ENCODE measurements around the gene RAP1GAP2. TPM values are rescaled to one million over a fixed set of nuclear protein-coding genes. Genes with fewer than 3 reads are reported as not detected.

The RAP1GAP2 gene
- total and polyA plus RNA-seq, 2 experiments from 2014 or later: 0.74 to 3.8 TPM

- H3K79me2 ChIP-seq (ENCODE audit: insufficient read depth): no peaks in the 10 kb centered on the region
Observed at GRCh38 chr17:2869604-2870003, 73.4 kb downstream of the RAP1GAP2 start.

GRCh38 chr17:2871205-2871604 lies 75.0 kb downstream of the RAP1GAP2 start:
- H3K4me2 ChIP-seq (ENCODE audit: unreplicated experiment): no peak overlapping the region
- H3K79me2 ChIP-seq (ENCODE audit: insufficient read depth): no peaks in the 10 kb centered on the region
- H3K9me2 ChIP-seq (ENCODE audit: insufficient read depth): no peaks in the 10 kb centered on the region
- no peak overlapping the region for H2AFZ ChIP-seq
- no peaks in the 10 kb centered on the region for H3K27me3 ChIP-seq (replicated peaks; ENCODE audit: insufficient read depth)
- H3K9me3 ChIP-seq (ENCODE audit: low read depth): no peaks in the 10 kb centered on the region
- no peaks in the 10 kb centered on the region for H4K20me1 ChIP-seq (ENCODE audit: insufficient read depth)
- no peaks in the 10 kb centered on the region for H3K36me3 ChIP-seq (ENCODE audit: low read depth)
- no peak overlapping the region for H3K4me3 ChIP-seq
- 59 to 68% methylated on average over 6 to 7 of the region's 7 CpGs for WGBS, 2 experiments (ENCODE audit: low coverage in 1 of 2, low lambda C conversion rate in 2 of 2, missing lambda C conversion rate in 2 of 2)
- DNase-seq: no peak
- no peak overlapping the region for H3K27ac ChIP-seq
- no peak overlapping the region for H3K9ac ChIP-seq
- in situ Hi-C loops (cut with MboI): no loop called here
- peaks cover 15% of the 10 kb centered on the region for H3K4me1 ChIP-seq (ENCODE audit: insufficient read depth)
- no peak for TF ChIP-seq EZH2 (IDR thresholded peaks at IDR 0.05; ENCODE audit: insufficient read depth, poor library complexity, severe bottlenecking)
- no peak for TF ChIP-seq EZH2phosphoT487 (IDR thresholded peaks at IDR 0.05; ENCODE audit: insufficient read depth, low read depth)
- no peaks in the 10 kb centered on the region; the same call in 1 of the 2 replicates for H3F3A ChIP-seq (ENCODE audit: insufficient read depth)

More at GRCh38 chr17:2869604-2870003, 73.4 kb downstream of the RAP1GAP2 start:
- Histone ChIP-seq H3K9me3 (ENCODE audit: low read depth) (no peaks in the 10 kb centered on the region), H3K9me2 (ENCODE audit: insufficient read depth) (no peaks in the 10 kb centered on the region), H3K9ac (no peak overlapping the region), H3K27me3 (replicated peaks; ENCODE audit: insufficient read depth) (no peaks in the 10 kb centered on the region), H3K4me1 (ENCODE audit: insufficient read depth) (peaks cover 15% of the 10 kb centered on the region), H3K4me2 (ENCODE audit: unreplicated experiment) (no peak overlapping the region), H2AFZ (no peak overlapping the region), H3F3A (ENCODE audit: insufficient read depth) (no peaks in the 10 kb centered on the region; the same call in 1 of the 2 replicates), H3K36me3 (ENCODE audit: low read depth) (no peaks in the 10 kb centered on the region), H4K20me1 (ENCODE audit: insufficient read depth) (no peaks in the 10 kb centered on the region), H3K4me3 (no peak overlapping the region), H3K27ac (no peak overlapping the region)
- 82 to 88% methylated on average over 12 to 13 of the region's 13 CpGs for WGBS, 2 experiments (ENCODE audit: low coverage in 1 of 2, low lambda C conversion rate in 2 of 2, missing lambda C conversion rate in 2 of 2)
- TF ChIP-seq EZH2 (IDR thresholded peaks at IDR 0.05; ENCODE audit: insufficient read depth, poor library complexity, severe bottlenecking): no peak
- in situ Hi-C loops (cut with MboI): no loop called here
- no peak for DNase-seq

GRCh38 chr17:2871720-2872119 lies 75.5 kb downstream of the RAP1GAP2 start:
- H3K36me3 ChIP-seq (ENCODE audit: low read depth): no peaks in the 10 kb centered on the region
- no peaks in the 10 kb centered on the region for H3K9me2 ChIP-seq (ENCODE audit: insufficient read depth)
- H3K4me3 ChIP-seq: no peak overlapping the region
- no peaks in the 10 kb centered on the region for H3K79me2 ChIP-seq (ENCODE audit: insufficient read depth)
- in situ Hi-C loops (cut with MboI): no loop called here
- no peaks in the 10 kb centered on the region for H3K27me3 ChIP-seq (replicated peaks; ENCODE audit: insufficient read depth)
- no peak overlapping the region for H2AFZ ChIP-seq
- peaks cover 15% of the 10 kb centered on the region for H3K4me1 ChIP-seq (ENCODE audit: insufficient read depth)
- WGBS, 2 experiments (ENCODE audit: low coverage in 1 of 2, low lambda C conversion rate in 2 of 2, missing lambda C conversion rate in 2 of 2): 76 to 81% methylated on average over 9 of the region's 9 CpGs
- H3K9ac ChIP-seq: no peak overlapping the region
- H3K9me3 ChIP-seq (ENCODE audit: low read depth): no peaks in the 10 kb centered on the region
- no peak overlapping the region for H3K27ac ChIP-seq
- no peaks in the 10 kb centered on the region for H4K20me1 ChIP-seq (ENCODE audit: insufficient read depth)
- no peak for DNase-seq
- H3F3A ChIP-seq (ENCODE audit: insufficient read depth): no peaks in the 10 kb centered on the region; the same call in 1 of the 2 replicates
- no peak overlapping the region for H3K4me2 ChIP-seq (ENCODE audit: unreplicated experiment)
- no peak for TF ChIP-seq EZH2 (IDR thresholded peaks at IDR 0.05; ENCODE audit: insufficient read depth, poor library complexity, severe bottlenecking)
- TF ChIP-seq EZH2phosphoT487 (IDR thresholded peaks at IDR 0.05; ENCODE audit: insufficient read depth, low read depth): no peak

- no peaks in the 10 kb centered on the region for H3K9me2 ChIP-seq (ENCODE audit: insufficient read depth)
- H3K4me2 ChIP-seq (ENCODE audit: unreplicated experiment): no peak overlapping the region
- H3K27ac ChIP-seq: no peak overlapping the region
- H3K4me3 ChIP-seq: no peak overlapping the region
- H3K27me3 ChIP-seq (replicated peaks; ENCODE audit: insufficient read depth): no peaks in the 10 kb centered on the region
- no peak overlapping the region for H2AFZ ChIP-seq
- no peaks in the 10 kb centered on the region for H4K20me1 ChIP-seq (ENCODE audit: insufficient read depth)
- DNase-seq: no peak
- H3K79me2 ChIP-seq (ENCODE audit: insufficient read depth): no peaks in the 10 kb centered on the region
- no peak overlapping the region for H3K9ac ChIP-seq
- H3F3A ChIP-seq (ENCODE audit: insufficient read depth): no peaks in the 10 kb centered on the region; the same call in 1 of the 2 replicates
- no peaks in the 10 kb centered on the region for H3K9me3 ChIP-seq (ENCODE audit: low read depth)
- H3K4me1 ChIP-seq (ENCODE audit: insufficient read depth): peaks cover 10% of the 10 kb centered on the region
- 49 to 50% methylated on average over 8 of the region's 8 CpGs for whole genome bisulfite sequencing, 2 experiments (ENCODE audit: low coverage in 1 of 2, low lambda C conversion rate in 2 of 2, missing lambda C conversion rate in 2 of 2)
- in situ Hi-C loops (cut with MboI): no loop called here
- TF ChIP-seq EZH2 (IDR thresholded peaks at IDR 0.05; ENCODE audit: insufficient read depth, poor library complexity, severe bottlenecking) (no peak), EZH2phosphoT487 (IDR thresholded peaks at IDR 0.05; ENCODE audit: insufficient read depth, low read depth) (no peak)
- H3K36me3 ChIP-seq (ENCODE audit: low read depth): no peaks in the 10 kb centered on the region
Observed at GRCh38 chr17:2872282-2872681, 76.0 kb downstream of the RAP1GAP2 start.

GRCh38 chr17:2874189-2874686 lies 78.0 kb downstream of the RAP1GAP2 start:
- Histone ChIP-seq H3K36me3 (ENCODE audit: low read depth) (no peaks in the 10 kb centered on the region), H3K9ac (no peak overlapping the region), H3K27ac (no peak overlapping the region), H3K79me2 (ENCODE audit: insufficient read depth) (no peaks in the 10 kb centered on the region), H3K9me3 (ENCODE audit: low read depth) (no peaks in the 10 kb centered on the region), H3F3A (ENCODE audit: insufficient read depth) (no peaks in the 10 kb centered on the region), H2AFZ (no peak overlapping the region), H3K4me2 (ENCODE audit: unreplicated experiment) (no peak overlapping the region), H3K9me2 (ENCODE audit: insufficient read depth) (no peaks in the 10 kb centered on the region), H3K4me1 (ENCODE audit: insufficient read depth) (no peaks in the 10 kb centered on the region), H3K4me3 (no peak overlapping the region), H4K20me1 (ENCODE audit: insufficient read depth) (no peaks in the 10 kb centered on the region), H3K27me3 (replicated peaks; ENCODE audit: insufficient read depth) (no peaks in the 10 kb centered on the region)
- no peak for DNase-seq
- in situ Hi-C loops (cut with MboI): no loop called here
- TF ChIP-seq EZH2phosphoT487 (IDR thresholded peaks at IDR 0.05; ENCODE audit: insufficient read depth, low read depth) (no peak), EZH2 (IDR thresholded peaks at IDR 0.05; ENCODE audit: insufficient read depth, poor library complexity, severe bottlenecking) (no peak)
- 34 to 37% methylated on average over 5 of the region's 5 CpGs for WGBS, 2 experiments (ENCODE audit: low coverage in 1 of 2, low lambda C conversion rate in 2 of 2, missing lambda C conversion rate in 2 of 2)
